ENCODE data around the gene CER1.

Gene CER1

DNA sequence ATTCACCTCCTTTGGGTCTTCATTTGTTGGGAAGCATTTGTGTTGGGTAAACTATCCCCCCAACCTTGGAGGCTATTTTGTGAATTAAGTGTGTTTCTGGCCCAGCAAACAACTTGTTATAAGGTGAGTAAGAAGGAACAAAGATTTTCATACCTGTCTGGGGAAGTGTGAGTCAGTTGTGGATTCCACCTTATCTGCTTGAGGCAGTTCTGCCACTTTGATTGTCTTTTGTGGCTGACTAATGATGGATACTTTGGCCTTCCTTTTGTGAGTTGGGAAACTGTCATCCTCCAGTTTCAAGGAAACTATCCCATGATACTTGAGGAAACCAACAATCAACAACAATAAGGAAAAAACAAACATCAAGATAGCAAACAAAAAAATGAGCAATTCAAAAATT is 24.6 kb upstream of the CER1 start:
- no peak for DNase-seq (ENCODE audit: low read depth)
- TF ChIP-seq, protein P1, sequence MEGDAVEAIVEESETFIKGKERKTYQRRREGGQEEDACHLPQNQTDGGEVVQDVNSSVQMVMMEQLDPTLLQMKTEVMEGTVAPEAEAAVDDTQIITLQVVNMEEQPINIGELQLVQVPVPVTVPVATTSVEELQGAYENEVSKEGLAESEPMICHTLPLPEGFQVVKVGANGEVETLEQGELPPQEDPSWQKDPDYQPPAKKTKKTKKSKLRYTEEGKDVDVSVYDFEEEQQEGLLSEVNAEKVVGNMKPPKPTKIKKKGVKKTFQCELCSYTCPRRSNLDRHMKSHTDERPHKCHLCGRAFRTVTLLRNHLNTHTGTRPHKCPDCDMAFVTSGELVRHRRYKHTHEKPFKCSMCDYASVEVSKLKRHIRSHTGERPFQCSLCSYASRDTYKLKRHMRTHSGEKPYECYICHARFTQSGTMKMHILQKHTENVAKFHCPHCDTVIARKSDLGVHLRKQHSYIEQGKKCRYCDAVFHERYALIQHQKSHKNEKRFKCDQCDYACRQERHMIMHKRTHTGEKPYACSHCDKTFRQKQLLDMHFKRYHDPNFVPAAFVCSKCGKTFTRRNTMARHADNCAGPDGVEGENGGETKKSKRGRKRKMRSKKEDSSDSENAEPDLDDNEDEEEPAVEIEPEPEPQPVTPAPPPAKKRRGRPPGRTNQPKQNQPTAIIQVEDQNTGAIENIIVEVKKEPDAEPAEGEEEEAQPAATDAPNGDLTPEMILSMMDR (IDR thresholded peaks at IDR 0.05; ENCODE audit: control insufficient read depth, extremely low read depth, insufficient read depth), result no peak
- H3K4me3 ChIP-seq (ENCODE audit: low read depth, low read length), result no peak overlapping the region

DNA sequence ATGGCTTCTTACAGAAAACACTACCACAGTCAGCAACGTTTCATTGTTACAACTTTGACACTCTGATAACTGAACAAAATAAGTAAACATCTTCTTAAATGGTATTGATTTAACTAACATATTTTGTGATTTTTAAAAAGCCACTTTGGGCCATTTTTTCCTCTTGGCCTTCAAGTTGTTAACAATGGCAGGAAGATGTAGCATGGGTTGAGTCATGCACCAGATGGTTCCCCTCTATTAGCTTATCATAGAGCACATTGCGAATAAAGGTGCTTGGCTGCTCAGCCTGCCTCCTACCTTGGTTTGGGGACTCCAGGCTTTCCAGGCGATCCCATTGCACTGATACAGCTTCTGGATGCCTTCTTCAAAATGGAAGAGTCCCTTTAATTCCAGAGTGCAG is 24.1 kb upstream of the CER1 start:
- TF ChIP-seq, protein P1 (IDR thresholded peaks at IDR 0.05; ENCODE audit: control insufficient read depth, extremely low read depth, insufficient read depth), result no peak
- DNase-seq (ENCODE audit: low read depth), result no peak
- H3K4me3 ChIP-seq (ENCODE audit: low read depth, low read length), result no peak overlapping the region

DNA sequence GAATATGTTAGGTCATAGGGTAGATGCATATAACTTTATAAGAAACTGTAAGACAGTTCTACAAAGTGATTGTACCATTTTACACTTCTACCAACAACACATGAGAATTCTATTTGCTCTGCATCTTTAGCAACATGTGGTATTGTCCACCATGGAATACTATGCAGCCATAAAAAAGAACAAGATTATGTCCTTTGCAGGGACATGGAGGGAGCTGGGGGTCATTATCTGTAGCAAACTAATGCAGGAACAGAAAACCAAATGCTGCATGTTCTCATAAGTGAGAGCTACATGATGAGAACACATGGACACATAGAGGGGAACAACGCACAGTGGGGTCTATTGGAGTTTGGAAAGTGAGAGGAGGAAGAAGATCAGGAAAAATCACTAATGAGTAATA is 22.2 kb upstream of the CER1 start:
- no peak for DNase-seq (ENCODE audit: low read depth)
- TF ChIP-seq, protein P1 (IDR thresholded peaks at IDR 0.05; ENCODE audit: control insufficient read depth, extremely low read depth, insufficient read depth), result no peak
- H3K4me3 ChIP-seq (ENCODE audit: low read depth, low read length), result no peak overlapping the region

DNA sequence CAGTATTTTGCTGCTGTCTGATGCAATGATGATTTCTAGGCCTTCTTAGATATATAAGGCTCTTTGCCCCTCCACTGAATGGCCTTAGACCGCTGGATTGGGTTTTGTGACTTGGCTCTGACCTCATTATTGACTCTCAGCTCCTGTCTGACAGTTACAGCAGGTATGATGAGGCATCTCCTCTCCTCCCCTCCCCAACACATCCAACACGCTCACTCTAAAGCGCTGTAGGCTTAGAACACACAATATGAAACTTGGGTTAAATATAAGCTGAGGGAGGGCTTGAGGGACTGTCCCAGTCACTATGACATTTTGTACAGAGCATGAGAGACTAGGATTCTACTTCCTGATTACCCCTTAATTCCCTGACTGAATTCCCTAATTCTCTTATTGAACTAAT is 18.8 kb upstream of the CER1 start:
- DNase-seq (ENCODE audit: low read depth), result no peak
- no peak overlapping the region for H3K4me3 ChIP-seq (ENCODE audit: low read depth, low read length)
- TF ChIP-seq, protein P1 (IDR thresholded peaks at IDR 0.05; ENCODE audit: control insufficient read depth, extremely low read depth, insufficient read depth), result no peak

DNA sequence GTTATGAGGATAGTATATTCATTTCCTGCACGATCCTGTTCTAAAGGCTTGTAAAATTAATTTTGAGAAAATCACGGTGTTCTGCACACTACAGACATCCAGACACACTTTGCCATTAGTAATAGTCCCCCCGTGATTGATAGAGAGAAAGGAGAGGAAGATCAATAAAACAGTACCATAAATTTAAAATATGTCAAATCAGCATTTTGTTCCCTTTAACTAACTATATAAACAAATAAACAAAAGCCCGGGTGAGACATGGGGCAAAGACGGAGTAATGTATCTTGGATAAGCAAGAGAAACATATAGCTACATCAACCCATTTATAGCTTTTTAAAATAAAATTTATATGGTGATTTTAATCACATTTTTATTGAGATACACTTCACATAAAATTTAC is 10.6 kb upstream of the CER1 start:
- H3K4me3 ChIP-seq (ENCODE audit: low read depth, low read length), result no peak overlapping the region
- DNase-seq (ENCODE audit: low read depth), result no peak
- TF ChIP-seq, protein P1 (IDR thresholded peaks at IDR 0.05; ENCODE audit: control insufficient read depth, extremely low read depth, insufficient read depth), result no peak

DNA sequence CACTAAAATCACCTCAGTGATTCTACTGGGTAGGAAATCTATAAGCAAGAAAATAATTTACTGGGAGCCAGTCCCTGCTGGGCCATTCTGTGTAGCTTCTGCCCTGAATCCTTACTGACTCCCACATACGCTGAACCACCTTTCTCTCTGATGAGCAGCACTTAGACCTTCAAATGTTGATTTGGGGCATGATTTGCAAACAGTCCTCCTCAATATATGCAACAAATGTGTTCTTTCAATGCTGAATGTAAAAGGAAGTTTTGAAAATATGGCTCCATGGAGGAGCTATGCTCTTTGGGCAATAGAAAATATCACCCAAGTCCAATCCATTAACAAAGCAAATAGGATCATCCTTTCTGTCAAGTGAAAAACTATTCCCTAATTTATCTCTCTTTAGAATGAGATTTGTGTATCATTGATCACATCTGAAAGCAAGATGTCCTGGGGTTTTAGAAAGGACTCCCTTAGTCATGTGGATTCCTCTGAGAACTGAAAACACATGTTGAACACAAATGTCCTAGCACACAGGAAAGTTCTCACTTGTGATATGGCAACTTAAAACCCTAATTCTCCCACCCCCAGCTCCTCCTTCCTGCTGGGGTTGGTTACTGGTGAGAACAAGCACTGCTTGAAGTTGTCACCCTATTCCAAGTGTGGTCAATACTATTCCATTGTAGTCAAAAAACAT is 8.9 kb upstream of the CER1 start:
- DNase-seq (ENCODE audit: low read depth), result no peak
- no peak overlapping the region for H3K4me3 ChIP-seq (ENCODE audit: low read depth, low read length)
- TF ChIP-seq, protein P1 (IDR thresholded peaks at IDR 0.05; ENCODE audit: control insufficient read depth, extremely low read depth, insufficient read depth), result no peak

DNA sequence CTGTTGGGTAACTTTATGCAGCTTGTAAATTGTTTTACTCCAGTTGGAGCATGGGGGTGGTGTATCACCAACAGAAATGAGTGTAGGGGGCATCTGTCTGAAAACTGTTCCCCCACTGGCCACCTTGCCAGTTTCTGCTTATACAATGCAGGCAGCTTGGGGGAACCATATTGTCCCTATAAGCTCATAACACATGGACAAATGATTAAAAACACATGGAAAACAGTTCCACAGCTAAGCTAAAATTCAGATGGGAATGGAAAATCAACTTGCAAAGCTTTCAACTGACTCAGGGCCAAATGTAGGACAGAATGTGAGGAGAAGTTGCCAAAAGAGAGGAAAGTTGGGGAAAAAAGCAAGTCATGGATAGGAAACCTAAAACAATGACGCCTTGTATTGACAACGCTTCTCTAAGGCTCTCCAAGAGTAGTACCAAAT is 7.9 kb upstream of the CER1 start:
- H3K4me3 ChIP-seq (ENCODE audit: low read depth, low read length), result no peak overlapping the region
- TF ChIP-seq, protein P1 (IDR thresholded peaks at IDR 0.05; ENCODE audit: control insufficient read depth, extremely low read depth, insufficient read depth), result no peak
- DNase-seq (ENCODE audit: low read depth), result no peak

All from LNCaP clone FGC (cell line).